ENCODE data around the gene ZG16.
A peak's percentile ranks its signal among the peaks of the same experiment; 100 is the strongest.
"Not testable (repeated sequence)": the region's sequence is repeated elsewhere in the genome, so short reads cannot be mapped to it uniquely, and the experiment has no call there.

ZG16 gene

GRCh38 chr16:29783094-29783953, 5.3 kb downstream of the ZG16 start:
- not testable (repeated sequence) for DNase-seq (ENCODE audit: low read depth in 3 of 3, low spot score in 1 of 3)

GRCh38 chr16:29784157-29784556, 6.1 kb downstream of the ZG16 start:
- no peak for DNase-seq (ENCODE audit: low read depth in 3 of 3, low spot score in 1 of 3)

- DNase-seq (ENCODE audit: low read depth in 3 of 3, low spot score in 1 of 3) = peak; percentile 54 to 62 (median 59)
Observed at GRCh38 chr16:29784901-29785500, 6.9 kb downstream of the ZG16 start.

- not testable (repeated sequence) for DNase-seq (ENCODE audit: low read depth in 3 of 3, low spot score in 1 of 3)
Observed at GRCh38 chr16:29787155-29787554, 9.1 kb downstream of the ZG16 start.

GRCh38 chr16:29789775-29790182, 11.7 kb downstream of the ZG16 start:
- DNase-seq (ENCODE audit: low read depth in 3 of 3, low spot score in 1 of 3) = no peak

- peak; percentile 99 to 100 (median 100) for DNase-seq (ENCODE audit: low read depth in 3 of 3, low spot score in 1 of 3)
Observed at GRCh38 chr16:29790183-29790948, 12.3 kb downstream of the ZG16 start, which contains the start of gene KIF22. Gene KIF22, plus strand, starts transcription at chr16:29790751. Its CDS starts 9 bp downstream, at chr16:29790760.

GRCh38 chr16:29790949-29791844, 13.1 kb downstream of the ZG16 start:
- no peak for DNase-seq (ENCODE audit: low read depth in 3 of 3, low spot score in 1 of 3)

GRCh38 chr16:29791845-29792807, 14.1 kb downstream of the ZG16 start:
- DNase-seq (ENCODE audit: low read depth in 3 of 3, low spot score in 1 of 3) = no peak

GRCh38 chr16:29793153-29793552, 15.1 kb downstream of the ZG16 start:
- DNase-seq (ENCODE audit: low read depth in 3 of 3, low spot score in 1 of 3) = not testable (repeated sequence)

GRCh38 chr16:29794231-29794710, 16.2 kb downstream of the ZG16 start:
- DNase-seq (ENCODE audit: low read depth in 3 of 3, low spot score in 1 of 3) = no peak

GRCh38 chr16:29802416-29802935, 24.4 kb downstream of the ZG16 start:
- no peak for DNase-seq (ENCODE audit: low read depth in 3 of 3, low spot score in 1 of 3)

GRCh38 chr16:29804020-29804419, 26.0 kb downstream of the ZG16 start:
- DNase-seq (ENCODE audit: low read depth in 3 of 3, low spot score in 1 of 3) = no peak

- DNase-seq (ENCODE audit: low read depth in 3 of 3, low spot score in 1 of 3) = no peak
Observed at GRCh38 chr16:29804455-29805231, 26.6 kb downstream of the ZG16 start.

- DNase-seq (ENCODE audit: low read depth in 3 of 3, low spot score in 1 of 3) = peak; percentile 93 to 96 (median 96)
Observed at GRCh38 chr16:29805232-29806098, 27.4 kb downstream of the ZG16 start.

- DNase-seq (ENCODE audit: low read depth in 3 of 3, low spot score in 1 of 3) = peak in 1 of 3 donors; percentile 73
Observed at GRCh38 chr16:29806099-29806579, 28.1 kb downstream of the ZG16 start, which contains the start of gene MAZ. Gene MAZ, plus strand, starts transcription at chr16:29806529. Its CDS starts 173 bp downstream, at chr16:29806702.

GRCh38 chr16:29806641-29807425, 28.8 kb downstream of the ZG16 start:
- DNase-seq (ENCODE audit: low read depth in 3 of 3, low spot score in 1 of 3) = no peak

Data from stimulated activated CD4-positive, alpha-beta T cell treated with anti-CD3 and anti-CD28 coated beads, TNF-alpha, amount 100 ng/mL, for 1 hour (primary cell).